LNCAP (cell line): ENCODE measurements around the gene ATP5MC2.

Source experiments
- TF ChIP-seq, protein P1 (sequence below): fragments of 450-650 bp; IDR thresholded peaks from 2 replicates; pipeline ENCODE4 v1.5.1; 2017; ENCODE audit warnings: mild to moderate bottlenecking

Gene ATP5MC2

DNA sequence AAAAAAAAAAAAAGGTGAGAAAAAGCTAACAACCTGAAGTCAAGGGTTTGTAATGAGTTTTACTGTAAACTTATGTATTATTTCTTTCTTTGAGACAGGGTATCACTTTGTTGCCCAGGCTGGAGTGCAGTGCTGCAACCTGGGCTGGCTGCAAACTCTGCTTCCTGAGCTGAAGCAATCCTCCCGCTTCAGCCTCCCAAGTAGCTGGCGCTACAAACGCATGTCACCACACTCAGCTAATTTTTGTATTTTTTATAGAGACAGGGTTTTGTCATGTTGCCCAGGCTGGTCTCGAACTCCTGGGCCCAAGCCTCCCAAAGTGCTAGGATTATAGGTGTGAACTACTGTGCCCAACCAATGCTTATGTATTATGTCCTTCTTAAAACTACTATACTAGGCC, 58.9 kb downstream of the ATP5MC2 start:
- TF ChIP-seq, protein P1, sequence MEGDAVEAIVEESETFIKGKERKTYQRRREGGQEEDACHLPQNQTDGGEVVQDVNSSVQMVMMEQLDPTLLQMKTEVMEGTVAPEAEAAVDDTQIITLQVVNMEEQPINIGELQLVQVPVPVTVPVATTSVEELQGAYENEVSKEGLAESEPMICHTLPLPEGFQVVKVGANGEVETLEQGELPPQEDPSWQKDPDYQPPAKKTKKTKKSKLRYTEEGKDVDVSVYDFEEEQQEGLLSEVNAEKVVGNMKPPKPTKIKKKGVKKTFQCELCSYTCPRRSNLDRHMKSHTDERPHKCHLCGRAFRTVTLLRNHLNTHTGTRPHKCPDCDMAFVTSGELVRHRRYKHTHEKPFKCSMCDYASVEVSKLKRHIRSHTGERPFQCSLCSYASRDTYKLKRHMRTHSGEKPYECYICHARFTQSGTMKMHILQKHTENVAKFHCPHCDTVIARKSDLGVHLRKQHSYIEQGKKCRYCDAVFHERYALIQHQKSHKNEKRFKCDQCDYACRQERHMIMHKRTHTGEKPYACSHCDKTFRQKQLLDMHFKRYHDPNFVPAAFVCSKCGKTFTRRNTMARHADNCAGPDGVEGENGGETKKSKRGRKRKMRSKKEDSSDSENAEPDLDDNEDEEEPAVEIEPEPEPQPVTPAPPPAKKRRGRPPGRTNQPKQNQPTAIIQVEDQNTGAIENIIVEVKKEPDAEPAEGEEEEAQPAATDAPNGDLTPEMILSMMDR = no peak
